ENCODE measurements around the gene NMNAT1. TPM values are rescaled to one million over a fixed set of nuclear protein-coding genes. Genes with fewer than 3 reads are reported as not detected.
"Not testable (repeated sequence)": the region's sequence is repeated elsewhere in the genome, so short reads cannot be mapped to it uniquely, and the experiment has no call there.

NMNAT1 gene
- total RNA-seq, 1 donor from 2014 or later = 11.0 TPM

- Mint-ChIP-seq H3K27ac (ENCODE audit: unreplicated experiment) (no peak overlapping the region), H3K27me3 (ENCODE audit: low read depth, unreplicated experiment) (no peaks in the 10 kb centered on the region), H3K9me3 (ENCODE audit: unreplicated experiment) (no peaks in the 10 kb centered on the region), H3K4me1 (ENCODE audit: low read depth, unreplicated experiment) (peaks cover 4% of the 10 kb centered on the region), H3K4me3 (ENCODE audit: unreplicated experiment) (no peak overlapping the region), H3K36me3 (ENCODE audit: low read depth, unreplicated experiment) (no peaks in the 10 kb centered on the region)
- no peak overlapping the region for H3K9ac ChIP-seq (ENCODE audit: low read length)
- H2AFZ ChIP-seq (ENCODE audit: low read depth, low read length) = no peak overlapping the region
- no peaks in the 10 kb centered on the region for H4K20me1 ChIP-seq (ENCODE audit: insufficient read depth, low read length)
- no peak overlapping the region for H3K4me2 ChIP-seq (ENCODE audit: low read length)
- no peak for FAIRE-seq
- no peaks in the 10 kb centered on the region for H3K9me3 ChIP-seq (ENCODE audit: insufficient read depth, low read depth, low read length)
- H3K4me3 ChIP-seq (ENCODE audit: insufficient read depth, low read depth, low read length) = no peak overlapping the region
- H3K36me3 ChIP-seq (ENCODE audit: insufficient read depth, low read length) = no peaks in the 10 kb centered on the region
- H3K27me3 ChIP-seq (ENCODE audit: insufficient read depth, low read length) = no peaks in the 10 kb centered on the region
- TF ChIP-seq EZH2 (IDR thresholded peaks at IDR 0.05; ENCODE audit: insufficient read depth, low read length) (no peak), CTCF (IDR thresholded peaks at IDR 0.05; ENCODE audit: insufficient read depth, low read depth, low read length) (no peak)
- DNase-seq (ENCODE audit: low read depth) = no peak
- H3K4me1 ChIP-seq (ENCODE audit: insufficient read depth, low read length) = no peaks in the 10 kb centered on the region
- H3K27ac ChIP-seq (ENCODE audit: low read depth, low read length) = no peak overlapping the region
- no peaks in the 10 kb centered on the region for H3K79me2 ChIP-seq (ENCODE audit: insufficient read depth, low read length)
Observed at GRCh38 chr1:10014016-10014415, 70.7 kb downstream of the NMNAT1 start.

- no peak overlapping the region for H3K27ac ChIP-seq (ENCODE audit: low read depth, low read length)
- no peak overlapping the region for H3K27ac Mint-ChIP-seq (ENCODE audit: unreplicated experiment)
- no peak overlapping the region for H2AFZ ChIP-seq (ENCODE audit: low read depth, low read length)
- no peaks in the 10 kb centered on the region for H3K27me3 ChIP-seq (ENCODE audit: insufficient read depth, low read length)
- no peaks in the 10 kb centered on the region for H3K9me3 Mint-ChIP-seq (ENCODE audit: unreplicated experiment)
- no peaks in the 10 kb centered on the region for H4K20me1 ChIP-seq (ENCODE audit: insufficient read depth, low read length)
- no peak overlapping the region for H3K4me2 ChIP-seq (ENCODE audit: low read length)
- no peaks in the 10 kb centered on the region for H3K4me1 ChIP-seq (ENCODE audit: insufficient read depth, low read length)
- no peaks in the 10 kb centered on the region for H3K27me3 Mint-ChIP-seq (ENCODE audit: low read depth, unreplicated experiment)
- no peak overlapping the region for H3K9ac ChIP-seq (ENCODE audit: low read length)
- no peaks in the 10 kb centered on the region for H3K9me3 ChIP-seq (ENCODE audit: insufficient read depth, low read depth, low read length)
- H3K79me2 ChIP-seq (ENCODE audit: insufficient read depth, low read length) = no peaks in the 10 kb centered on the region
- H3K4me3 Mint-ChIP-seq (ENCODE audit: unreplicated experiment) = no peak overlapping the region
- DNase-seq (ENCODE audit: low read depth) = no peak
- no peaks in the 10 kb centered on the region for H3K4me1 Mint-ChIP-seq (ENCODE audit: low read depth, unreplicated experiment)
- no peak for TF ChIP-seq EZH2 (IDR thresholded peaks at IDR 0.05; ENCODE audit: insufficient read depth, low read length)
- TF ChIP-seq CTCF (IDR thresholded peaks at IDR 0.05; ENCODE audit: insufficient read depth, low read depth, low read length) = no peak
- no peaks in the 10 kb centered on the region for H3K36me3 Mint-ChIP-seq (ENCODE audit: low read depth, unreplicated experiment)
- FAIRE-seq = peak; percentile 9
- no peaks in the 10 kb centered on the region for H3K36me3 ChIP-seq (ENCODE audit: insufficient read depth, low read length)
- H3K4me3 ChIP-seq (ENCODE audit: insufficient read depth, low read depth, low read length) = no peak overlapping the region
Observed at GRCh38 chr1:10019561-10019960, 76.3 kb downstream of the NMNAT1 start.

- Mint-ChIP-seq H3K9me3 (ENCODE audit: unreplicated experiment) (no peaks in the 10 kb centered on the region), H3K4me3 (ENCODE audit: unreplicated experiment) (no peak overlapping the region), H3K27ac (ENCODE audit: unreplicated experiment) (no peak overlapping the region), H3K27me3 (ENCODE audit: low read depth, unreplicated experiment) (no peaks in the 10 kb centered on the region), H3K36me3 (ENCODE audit: low read depth, unreplicated experiment) (no peaks in the 10 kb centered on the region), H3K4me1 (ENCODE audit: low read depth, unreplicated experiment) (no peaks in the 10 kb centered on the region)
- no peaks in the 10 kb centered on the region for H4K20me1 ChIP-seq (ENCODE audit: insufficient read depth, low read length)
- H3K4me2 ChIP-seq (ENCODE audit: low read length) = no peak overlapping the region
- no peaks in the 10 kb centered on the region for H3K9me3 ChIP-seq (ENCODE audit: insufficient read depth, low read depth, low read length)
- H3K27ac ChIP-seq (ENCODE audit: low read depth, low read length) = no peak overlapping the region
- H3K79me2 ChIP-seq (ENCODE audit: insufficient read depth, low read length) = no peaks in the 10 kb centered on the region
- FAIRE-seq (no peak), DNase-seq (ENCODE audit: low read depth) (no peak)
- H3K36me3 ChIP-seq (ENCODE audit: insufficient read depth, low read length) = no peaks in the 10 kb centered on the region
- no peak overlapping the region for H3K9ac ChIP-seq (ENCODE audit: low read length)
- no peak for TF ChIP-seq CTCF (IDR thresholded peaks at IDR 0.05; ENCODE audit: insufficient read depth, low read depth, low read length)
- TF ChIP-seq EZH2 (IDR thresholded peaks at IDR 0.05; ENCODE audit: insufficient read depth, low read length) = no peak
- H2AFZ ChIP-seq (ENCODE audit: low read depth, low read length) = no peak overlapping the region
- H3K4me3 ChIP-seq (ENCODE audit: insufficient read depth, low read depth, low read length) = no peak overlapping the region
- H3K27me3 ChIP-seq (ENCODE audit: insufficient read depth, low read length) = no peaks in the 10 kb centered on the region
- H3K4me1 ChIP-seq (ENCODE audit: insufficient read depth, low read length) = no peaks in the 10 kb centered on the region
Observed at GRCh38 chr1:10020086-10020485, 76.8 kb downstream of the NMNAT1 start.

GRCh38 chr1:10020678-10021077 is 77.4 kb downstream of the NMNAT1 start:
- not testable (repeated sequence) for H3K27me3 Mint-ChIP-seq (ENCODE audit: low read depth, unreplicated experiment)

More at GRCh38 chr1:10020678-10021077, 77.4 kb downstream of the NMNAT1 start:
- not testable (repeated sequence) for H3K27ac Mint-ChIP-seq (ENCODE audit: unreplicated experiment); H4K20me1 ChIP-seq (ENCODE audit: insufficient read depth, low read length); H3K4me1 Mint-ChIP-seq (ENCODE audit: low read depth, unreplicated experiment); H3K27me3 ChIP-seq (ENCODE audit: insufficient read depth, low read length); H3K4me2 ChIP-seq (ENCODE audit: low read length); H3K4me1 ChIP-seq (ENCODE audit: insufficient read depth, low read length); H3K27ac ChIP-seq (ENCODE audit: low read depth, low read length); FAIRE-seq; H3K36me3 ChIP-seq (ENCODE audit: insufficient read depth, low read length); H3K4me3 ChIP-seq (ENCODE audit: insufficient read depth, low read depth, low read length); H3K9ac ChIP-seq (ENCODE audit: low read length); H3K4me3 Mint-ChIP-seq (ENCODE audit: unreplicated experiment); H3K36me3 Mint-ChIP-seq (ENCODE audit: low read depth, unreplicated experiment); H3K79me2 ChIP-seq (ENCODE audit: insufficient read depth, low read length); DNase-seq (ENCODE audit: low read depth); H3K9me3 Mint-ChIP-seq (ENCODE audit: unreplicated experiment); H2AFZ ChIP-seq (ENCODE audit: low read depth, low read length); H3K9me3 ChIP-seq (ENCODE audit: insufficient read depth, low read depth, low read length)

Measured in astrocyte (in vitro differentiated cells and primary cell).